Tibial artery (tissue), 4 donors: ENCODE data around the gene CTU2.

Experiments
- DNase-seq, 2 donors: peaks; one replicate each; pipeline ENCODE4 v3.0.0-alpha.2; 2019
- H3K27ac ChIP-seq, 2 donors: fragments of 200-600 bp; sonication (generic) in 1 of 2; 1 replicate in 1 of 2; 2 replicates in 1 of 2; pipeline ENCODE4 v1.5.1; 2018 to 2019; ENCODE audit warnings: mild to moderate bottlenecking in 1 of 2
- H3K27me3 ChIP-seq, 2 donors: fragments of 200-600 bp; sonication (generic) in 1 of 2; one replicate each; pipeline versions ENCODE4 v1.5.1 to v1.6.0; 2016 to 2019
- H3K36me3 ChIP-seq, 3 donors: fragments of 200-600 bp; sonication (generic) in 2 of 3; one replicate each; pipeline ENCODE4 v1.5.1; 2016 to 2019; ENCODE audit warnings: mild to moderate bottlenecking in 2 of 3
- H3K4me1 ChIP-seq, 4 donors: fragments of 200-600 bp; sonication (generic) in 2 of 4; 1 replicate in 3 of 4; 2 replicates in 1 of 4; pipeline ENCODE4 v1.5.1; 2016 to 2019
- H3K4me3 ChIP-seq, 2 donors: fragments of 200-600 bp; sonication (generic) in 1 of 2; 1 replicate in 1 of 2; 2 replicates in 1 of 2; pipeline ENCODE4 v1.5.1; 2018 to 2019; ENCODE audit warnings: mild to moderate bottlenecking in 2 of 2
- H3K9me3 ChIP-seq, 3 donors: fragments of 200-600 bp; sonication (generic) in 1 of 3; one replicate each; pipeline ENCODE4 v1.5.1; 2016 to 2019
- intact Hi-C: fragments of 100-400 bp; cut with DNase I; formaldehyde crosslinking; loops from one replicate; pipeline ENCODE4 v1.15.0; 2023; ENCODE audit warnings: low total_unique reads
- TF ChIP-seq, protein P1 (sequence below), 2 experiments: fragments of 200-600 bp in 1 of 2; fragments of 450-650 bp in 1 of 2; IDR thresholded peaks; one replicate each; pipeline ENCODE4 v1.5.1; 2017 to 2019; ENCODE audit warnings: antibody characterized with exemption in 2 of 2, mild to moderate bottlenecking in 1 of 2, moderate library complexity in 1 of 2

CTU2 gene

DNA sequence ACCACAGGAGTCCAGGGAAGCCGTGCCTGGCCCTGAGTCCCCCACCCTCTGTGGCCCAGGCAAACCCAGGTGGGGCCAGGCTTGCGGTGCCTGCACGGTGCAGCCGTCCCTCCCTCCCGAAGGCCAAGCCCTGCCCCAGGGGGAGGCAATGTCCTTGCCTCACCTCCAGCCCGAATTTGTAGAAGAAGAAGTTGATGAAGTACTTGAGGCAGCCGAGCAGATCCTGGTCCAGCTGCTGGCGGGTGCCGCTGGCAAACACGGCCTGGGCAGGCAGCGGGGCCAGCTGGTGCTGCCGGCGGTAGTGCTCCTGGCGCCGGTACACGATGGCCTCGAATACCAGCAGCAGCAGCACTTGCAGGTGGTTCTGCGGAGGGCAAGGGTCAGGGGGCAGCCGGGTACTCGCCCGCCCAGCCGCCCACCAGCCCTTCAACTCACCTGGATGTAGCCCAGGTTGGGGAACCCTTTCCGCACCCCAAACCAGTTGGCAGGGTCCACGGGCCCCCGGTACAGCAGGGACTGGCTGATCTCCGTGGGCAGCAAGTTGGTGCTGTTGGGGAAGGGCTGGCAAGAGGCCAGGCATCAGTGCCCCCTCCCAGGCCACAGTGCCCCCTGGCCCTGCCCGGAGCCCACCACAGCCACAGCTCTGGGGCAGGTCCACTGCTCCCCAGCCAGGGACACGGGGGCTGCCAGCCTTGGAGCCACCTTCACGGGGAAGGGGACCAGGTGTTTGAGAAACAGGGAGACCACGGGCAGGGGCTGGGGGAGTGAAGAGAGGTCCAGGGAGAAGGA, 26.1 kb downstream of the CTU2 start:
- H3K9me3 ChIP-seq = no peaks in the 10 kb centered on the region
- peaks cover 0 to 73% (median 71%) of the 10 kb centered on the region in 3 donors for H3K36me3 ChIP-seq
- H3K4me3 ChIP-seq = no peak overlapping the region
- no peak overlapping the region for H3K27ac ChIP-seq
- TF ChIP-seq, protein P1, sequence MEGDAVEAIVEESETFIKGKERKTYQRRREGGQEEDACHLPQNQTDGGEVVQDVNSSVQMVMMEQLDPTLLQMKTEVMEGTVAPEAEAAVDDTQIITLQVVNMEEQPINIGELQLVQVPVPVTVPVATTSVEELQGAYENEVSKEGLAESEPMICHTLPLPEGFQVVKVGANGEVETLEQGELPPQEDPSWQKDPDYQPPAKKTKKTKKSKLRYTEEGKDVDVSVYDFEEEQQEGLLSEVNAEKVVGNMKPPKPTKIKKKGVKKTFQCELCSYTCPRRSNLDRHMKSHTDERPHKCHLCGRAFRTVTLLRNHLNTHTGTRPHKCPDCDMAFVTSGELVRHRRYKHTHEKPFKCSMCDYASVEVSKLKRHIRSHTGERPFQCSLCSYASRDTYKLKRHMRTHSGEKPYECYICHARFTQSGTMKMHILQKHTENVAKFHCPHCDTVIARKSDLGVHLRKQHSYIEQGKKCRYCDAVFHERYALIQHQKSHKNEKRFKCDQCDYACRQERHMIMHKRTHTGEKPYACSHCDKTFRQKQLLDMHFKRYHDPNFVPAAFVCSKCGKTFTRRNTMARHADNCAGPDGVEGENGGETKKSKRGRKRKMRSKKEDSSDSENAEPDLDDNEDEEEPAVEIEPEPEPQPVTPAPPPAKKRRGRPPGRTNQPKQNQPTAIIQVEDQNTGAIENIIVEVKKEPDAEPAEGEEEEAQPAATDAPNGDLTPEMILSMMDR (IDR thresholded peaks at IDR 0.05) = no peak
- intact Hi-C loops = loop anchor here (10.0 kb wide), 1 partner anchor 132 kb away; the partner anchor contains the start of gene PABPN1L
- peaks cover 0 to 5% (median under 1%) of the 10 kb centered on the region in 4 donors for H3K4me1 ChIP-seq
- no peak for DNase-seq
- no peaks in the 10 kb centered on the region for H3K27me3 ChIP-seq

DNA sequence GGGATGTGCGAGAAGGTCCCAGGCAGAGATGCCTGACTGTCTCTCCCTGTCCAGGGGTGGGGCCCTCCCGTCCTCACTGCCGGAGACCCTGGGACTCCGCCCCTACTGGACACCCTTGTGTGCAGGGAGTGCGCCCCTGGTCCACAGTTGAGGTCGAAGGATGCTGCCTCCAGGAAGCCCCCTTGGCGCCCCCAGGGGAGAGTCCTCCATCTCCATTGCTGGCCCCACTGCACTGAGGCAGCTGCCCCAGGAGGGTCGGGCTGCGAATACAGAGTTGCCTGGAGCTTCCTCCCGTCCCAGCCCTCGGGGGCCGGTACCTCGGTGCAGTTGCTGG, 26.6 kb downstream of the CTU2 start:
- Histone ChIP-seq H3K27me3 (no peaks in the 10 kb centered on the region), H3K4me1 (peaks cover 0 to 11% (median 4%) of the 10 kb centered on the region in 4 donors), H3K4me3 (no peak overlapping the region), H3K9me3 (no peaks in the 10 kb centered on the region), H3K36me3 (peaks cover 0 to 71% (median 71%) of the 10 kb centered on the region in 3 donors), H3K27ac (no peak overlapping the region)
- no peak for DNase-seq
- TF ChIP-seq, protein P1 (IDR thresholded peaks at IDR 0.05) = no peak
- intact Hi-C loops = loop anchor here (10.0 kb wide), 1 partner anchor 132 kb away; the partner anchor contains the start of gene PABPN1L

DNA sequence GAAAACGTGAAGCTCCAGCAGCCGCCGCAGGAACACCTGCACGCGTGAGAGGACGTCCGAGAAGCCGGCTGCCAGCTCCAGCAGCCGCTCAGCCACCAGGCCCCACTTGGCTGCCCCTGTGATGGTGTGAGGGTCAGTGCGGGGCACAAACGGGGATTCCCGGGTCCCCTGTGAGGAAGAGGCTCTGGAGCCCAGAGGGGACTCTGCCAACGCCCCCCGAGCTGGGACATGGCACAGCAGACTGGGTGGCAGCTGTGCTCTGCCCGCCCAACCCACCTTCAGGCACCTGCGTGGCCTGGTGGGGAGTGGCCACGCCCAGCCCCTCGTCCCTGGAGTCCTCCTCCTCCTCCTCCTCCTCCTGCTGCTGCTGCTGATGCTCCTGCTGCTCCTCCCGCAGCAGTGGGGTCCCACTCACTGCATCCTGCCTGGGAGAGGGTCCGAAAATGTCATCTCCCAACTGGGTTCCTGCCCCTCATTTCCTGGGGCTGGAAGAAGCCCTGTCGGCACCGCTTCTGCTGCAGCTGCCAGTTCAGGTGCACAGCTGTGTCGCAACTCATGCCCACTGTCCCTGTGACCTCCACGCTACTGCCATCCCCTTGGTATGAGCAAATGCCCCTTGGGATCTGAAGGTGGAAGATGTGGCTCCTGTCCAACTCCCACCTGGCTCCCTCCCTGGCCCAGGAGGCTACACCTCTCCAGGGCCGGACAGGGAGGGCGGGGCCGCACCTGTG, 27.5 kb downstream of the CTU2 start:
- intact Hi-C loops = loop anchor here (10.0 kb wide), 1 partner anchor 131 kb away; the partner anchor contains the start of gene PABPN1L
- Histone ChIP-seq H3K4me1 (peaks cover 0 to 11% (median 4%) of the 10 kb centered on the region in 4 donors), H3K27ac (no peak overlapping the region), H3K4me3 (no peak overlapping the region), H3K36me3 (peaks cover 0 to 73% (median 73%) of the 10 kb centered on the region in 3 donors), H3K9me3 (no peaks in the 10 kb centered on the region), H3K27me3 (no peaks in the 10 kb centered on the region)
- DNase-seq = no peak
- TF ChIP-seq, protein P1 (IDR thresholded peaks at IDR 0.05) = no peak

DNA sequence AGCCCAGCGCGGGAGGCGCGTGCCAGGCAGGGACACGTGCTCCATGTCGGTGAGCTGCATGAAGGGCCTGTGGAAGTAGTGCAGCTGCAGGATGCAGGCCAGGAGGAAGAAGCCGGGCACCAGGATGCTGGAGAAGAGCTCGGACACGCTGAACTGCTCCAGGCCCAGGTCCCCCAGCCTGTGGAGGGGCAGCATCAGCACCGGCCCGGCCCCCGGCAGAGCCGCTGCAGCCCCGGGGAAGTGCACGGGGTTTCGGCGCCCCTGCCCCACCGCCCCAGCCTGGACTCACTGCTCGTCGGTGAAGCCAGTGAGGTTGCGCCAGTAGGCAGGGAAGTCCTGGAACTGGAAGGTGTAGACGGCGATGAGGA, 28.0 kb downstream of the CTU2 start:
- intact Hi-C loops = loop anchor here (10.0 kb wide), 1 partner anchor 130 kb away; the partner anchor contains the start of gene PABPN1L

DNA sequence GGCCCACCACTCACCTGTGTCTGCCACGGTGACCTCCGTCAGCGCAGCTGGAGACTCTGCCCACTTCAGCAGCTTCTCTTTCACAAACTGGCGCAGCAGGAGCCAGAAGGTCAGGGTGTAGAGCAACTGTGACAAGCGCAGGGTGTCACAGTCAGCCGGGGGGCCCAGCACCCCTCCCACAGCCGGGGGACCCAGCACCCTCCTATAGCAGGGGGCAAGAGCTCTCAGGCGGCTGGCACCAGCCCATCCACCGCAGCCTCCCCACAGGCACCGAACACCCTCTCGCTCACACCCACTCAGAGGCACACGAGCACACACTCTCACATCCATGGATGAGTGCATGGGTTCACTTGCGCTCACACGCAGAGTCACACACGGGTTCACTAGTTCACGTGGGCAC, 28.8 kb downstream of the CTU2 start:
- H3K4me1 ChIP-seq = peaks cover 0 to 18% (median 4%) of the 10 kb centered on the region in 4 donors
- no peak overlapping the region for H3K4me3 ChIP-seq
- H3K36me3 ChIP-seq = peaks cover 0 to 78% (median 69%) of the 10 kb centered on the region in 3 donors
- no peak for DNase-seq
- intact Hi-C loops = loop anchor here (5.0 to 10.0 kb wide), 2 partner anchors 130 to 482 kb away; partner anchors contain the start of genes PABPN1L and ZNF778
- no peaks in the 10 kb centered on the region for H3K27me3 ChIP-seq
- no peaks in the 10 kb centered on the region for H3K9me3 ChIP-seq
- TF ChIP-seq, protein P1 (IDR thresholded peaks at IDR 0.05) = no peak
- H3K27ac ChIP-seq = no peak overlapping the region

More for the DNA sequence above, 28.0 kb downstream of the CTU2 start:
- Histone ChIP-seq H3K27me3 (no peaks in the 10 kb centered on the region), H3K9me3 (no peaks in the 10 kb centered on the region), H3K4me1 (peaks cover 0 to 13% (median 4%) of the 10 kb centered on the region in 4 donors), H3K27ac (no peak overlapping the region), H3K4me3 (no peak overlapping the region), H3K36me3 (peaks cover 0 to 73% (median 73%) of the 10 kb centered on the region in 3 donors)
- TF ChIP-seq, protein P1 (IDR thresholded peaks at IDR 0.05) = no peak
- no peak for DNase-seq
